ENCODE measurements around the gene SIK1.
"Not testable (repeated sequence)": the region's sequence is repeated elsewhere in the genome, so short reads cannot be mapped to it uniquely, and the experiment has no call there.

Gene SIK1

GRCh38 chr21:43426404-43427241, at the start of gene SIK1:
Gene SIK1, minus strand, starts transcription at chr21:43427131. Its CDS starts 953 bp downstream, at chr21:43426178.
- DNase-seq (ENCODE audit: low read depth): not testable (repeated sequence)

- not testable (repeated sequence) for DNase-seq (ENCODE audit: low read depth)
Observed at GRCh38 chr21:43471597-43472242, 44.8 kb upstream of the SIK1 start.

DNA sequence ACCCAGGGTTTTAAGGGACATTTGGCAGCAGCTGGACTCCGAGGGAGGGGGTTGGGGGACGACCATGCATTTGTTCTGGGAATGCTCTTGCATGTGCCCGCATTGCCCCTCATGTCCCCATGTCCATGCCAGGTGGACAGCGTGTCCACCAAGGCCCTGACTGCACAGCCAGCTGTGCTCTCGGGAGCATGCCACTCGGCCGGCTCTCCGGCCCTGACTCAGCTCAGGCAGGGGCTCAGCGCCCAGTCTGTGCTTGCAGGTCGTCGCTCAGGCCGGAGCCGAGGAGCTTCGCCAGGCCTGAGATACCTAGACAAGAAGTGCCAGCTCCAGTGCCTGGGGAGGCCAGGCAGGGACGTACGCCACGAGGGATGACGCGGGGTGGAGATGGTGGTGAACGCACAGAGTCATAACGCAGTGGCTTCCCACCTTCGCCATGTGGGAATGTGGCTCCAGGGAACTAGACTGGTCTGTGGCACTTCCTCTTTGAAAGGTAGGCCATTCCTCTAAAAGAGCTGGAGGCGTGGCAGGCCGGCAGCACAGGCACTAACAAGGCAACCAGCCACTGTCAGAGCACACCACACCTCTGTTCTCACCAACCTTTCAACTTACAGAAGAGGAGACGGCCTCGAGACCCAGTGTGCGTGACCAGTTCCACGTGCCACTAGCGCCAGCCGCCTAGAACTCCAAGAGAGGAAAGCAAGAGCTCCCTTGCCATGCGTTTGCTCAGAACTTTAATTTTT, 43.0 kb upstream of the SIK1 start:
- DNase-seq (ENCODE audit: low read depth): not testable (repeated sequence)

DNA sequence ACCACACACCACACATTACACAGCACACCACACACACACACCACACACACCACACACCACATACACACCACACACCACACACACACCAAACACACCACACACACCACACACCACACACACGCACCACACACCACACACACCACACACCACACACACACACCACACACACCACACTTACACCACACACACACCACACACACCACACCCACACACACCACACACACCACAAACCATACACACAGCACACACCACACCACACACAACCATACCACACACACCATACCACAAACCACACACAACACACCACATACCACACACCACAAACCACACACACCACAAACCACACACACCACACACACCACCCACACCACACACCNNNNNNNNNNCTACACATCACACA, 40.9 kb upstream of the SIK1 start:
- DNase-seq (ENCODE audit: low read depth): no peak

DNA sequence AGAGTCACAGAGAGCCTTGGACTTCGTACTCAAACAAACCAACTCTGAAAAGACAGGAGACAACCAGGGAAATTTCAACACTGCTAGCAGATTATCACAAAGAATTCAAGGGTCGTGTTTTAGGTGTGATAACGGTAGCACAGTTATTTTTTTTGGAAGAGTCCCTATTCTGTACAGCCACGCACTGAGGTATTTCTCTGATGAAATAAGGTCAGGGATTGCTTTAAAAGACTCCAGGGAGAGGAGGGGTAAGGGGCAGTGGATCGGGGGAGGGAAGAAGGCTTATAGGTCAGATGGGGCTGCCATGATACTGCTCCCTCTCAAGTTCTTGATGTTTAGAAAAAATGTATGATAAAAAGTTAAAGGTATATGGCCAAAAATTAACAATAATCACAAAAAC, 38.2 kb upstream of the SIK1 start:
- not testable (repeated sequence) for DNase-seq (ENCODE audit: low read depth)

DNA sequence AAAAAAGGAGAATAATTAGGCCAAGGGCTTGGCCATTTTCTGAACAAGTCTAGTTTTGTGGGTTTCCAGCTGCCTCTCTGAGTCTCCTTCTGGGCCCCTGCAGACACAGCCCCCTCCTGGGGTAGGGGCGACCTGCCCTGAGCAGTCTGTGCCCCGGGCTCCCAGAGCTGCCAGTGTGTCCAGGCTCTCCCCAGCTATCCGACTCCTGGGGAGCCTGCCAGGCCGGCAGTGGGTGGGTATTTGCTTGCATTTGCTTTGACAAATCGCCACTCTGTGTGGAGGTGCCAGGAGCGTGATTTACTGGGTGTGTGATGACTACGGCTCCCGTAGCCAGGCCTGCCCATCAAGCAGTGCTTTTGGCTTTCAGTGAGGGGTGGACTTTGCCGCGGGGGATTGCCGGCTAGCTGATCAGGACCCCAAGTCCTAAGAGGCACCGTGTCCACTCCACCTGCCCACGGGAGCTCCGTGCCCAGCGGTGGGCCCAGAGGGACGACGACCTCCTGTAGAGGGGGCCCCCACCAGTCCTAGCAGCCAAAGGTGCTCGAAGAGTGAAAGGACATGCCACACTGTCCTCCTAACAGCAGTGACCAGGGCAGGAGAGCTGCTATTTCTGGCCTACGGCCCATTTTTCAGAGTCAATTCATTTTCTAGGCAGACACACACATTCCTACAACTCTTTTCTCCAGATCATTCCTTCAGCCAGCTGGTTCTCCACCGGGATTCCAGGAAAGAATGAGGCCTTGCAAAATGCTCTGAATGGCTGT, 36.7 kb upstream of the SIK1 start:
- DNase-seq (ENCODE audit: low read depth): not testable (repeated sequence)

- DNase-seq (ENCODE audit: low read depth): not testable (repeated sequence)
Observed at GRCh38 chr21:43462932-43463331, 36.0 kb upstream of the SIK1 start.

DNA sequence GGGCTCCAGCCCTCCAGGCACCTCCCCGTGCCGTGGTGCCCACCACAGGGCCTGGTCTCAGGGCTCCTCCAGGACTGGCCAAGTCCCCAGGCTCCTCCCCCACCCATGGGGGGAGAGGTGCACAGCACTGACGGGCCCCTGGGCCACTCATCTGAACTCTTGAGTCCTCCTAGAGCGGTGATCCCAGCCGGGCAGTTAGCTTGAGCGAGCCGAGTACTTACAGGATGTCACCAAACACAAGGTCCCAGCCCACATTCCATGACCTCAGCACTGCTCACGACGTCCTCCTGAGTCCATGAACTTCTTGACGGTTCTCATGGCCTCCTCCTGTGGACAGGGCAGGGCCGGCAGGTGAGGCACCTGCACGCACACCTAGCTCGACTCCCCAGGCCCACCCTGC, 33.5 kb upstream of the SIK1 start:
- not testable (repeated sequence) for DNase-seq (ENCODE audit: low read depth)

DNA sequence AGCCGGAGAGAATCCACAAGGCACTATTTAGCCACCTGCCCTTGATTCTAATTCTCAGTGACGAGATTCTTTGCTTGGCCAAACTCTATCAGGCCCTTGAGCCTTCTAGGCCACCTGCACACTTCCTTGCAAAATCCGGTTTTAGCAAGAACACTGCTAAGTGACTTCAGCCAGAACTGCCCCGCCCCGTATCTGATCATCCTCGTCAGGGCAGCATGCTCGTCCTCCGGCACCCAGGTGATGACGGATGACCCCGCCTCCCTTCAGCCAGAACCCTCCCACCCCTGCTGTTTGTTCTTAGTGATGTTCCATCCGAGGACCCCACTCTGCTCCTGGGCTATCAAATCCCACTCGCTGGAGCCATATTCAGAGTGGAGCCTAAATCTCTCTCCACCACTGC, 32.1 kb upstream of the SIK1 start:
- DNase-seq (ENCODE audit: low read depth): not testable (repeated sequence)

DNA sequence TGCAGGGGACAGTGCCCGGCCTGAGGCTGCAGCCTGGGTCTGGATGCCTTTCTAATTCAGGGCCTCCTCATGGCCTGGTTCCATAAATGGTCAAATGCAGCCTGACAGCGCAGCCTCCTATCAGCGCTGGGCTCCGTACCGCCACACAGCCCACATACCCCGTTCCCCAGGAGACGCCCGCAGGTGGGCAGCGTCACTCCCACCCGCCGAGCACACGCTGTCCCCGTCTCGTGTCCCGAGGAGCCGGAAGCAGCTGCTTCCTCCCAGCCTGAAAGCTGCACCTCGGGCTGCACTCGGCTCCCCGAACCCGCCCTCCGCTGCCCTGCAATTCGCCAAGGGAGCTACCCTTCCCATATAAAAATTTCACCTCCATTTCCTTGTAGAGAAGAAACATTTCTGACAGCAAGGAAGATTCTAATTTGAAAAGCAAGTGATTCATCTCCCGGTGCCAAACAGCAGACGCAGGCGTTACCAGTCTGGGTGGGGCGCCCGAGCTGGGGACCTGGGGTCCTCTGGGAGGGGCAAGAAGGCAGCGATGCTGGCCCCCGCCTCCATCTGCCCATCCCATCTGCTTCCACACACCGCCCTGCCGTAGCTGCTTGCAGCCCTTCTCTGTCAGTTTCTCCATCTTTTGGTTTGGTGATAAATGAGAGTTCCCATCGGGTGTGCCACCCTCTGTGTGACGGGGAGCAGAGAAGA, 29.8 kb upstream of the SIK1 start:
- DNase-seq (ENCODE audit: low read depth): not testable (repeated sequence)

DNA sequence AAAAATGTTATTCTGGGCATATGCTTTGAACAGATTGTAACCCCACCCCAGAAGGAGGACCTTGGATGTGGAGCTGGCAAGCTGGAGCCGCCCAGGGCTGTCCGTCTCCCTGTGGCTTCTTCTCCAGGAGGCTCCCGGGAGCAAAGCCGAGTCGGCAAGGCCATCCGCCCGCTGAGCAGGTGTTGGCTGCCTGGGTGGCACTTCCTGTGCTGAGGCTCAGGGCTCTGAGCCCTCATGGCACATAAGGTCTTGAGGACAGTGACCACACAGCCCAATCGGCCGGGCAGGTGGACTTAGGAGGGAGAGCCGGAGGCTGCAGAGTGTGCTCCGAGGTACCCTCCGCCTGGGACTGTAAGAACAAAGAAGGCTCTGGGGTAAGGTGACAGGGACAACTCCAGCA, 28.8 kb upstream of the SIK1 start:
- not testable (repeated sequence) for DNase-seq (ENCODE audit: low read depth)

GRCh38 chr21:43454176-43454575, 27.2 kb upstream of the SIK1 start:
- DNase-seq (ENCODE audit: low read depth): not testable (repeated sequence)

DNA sequence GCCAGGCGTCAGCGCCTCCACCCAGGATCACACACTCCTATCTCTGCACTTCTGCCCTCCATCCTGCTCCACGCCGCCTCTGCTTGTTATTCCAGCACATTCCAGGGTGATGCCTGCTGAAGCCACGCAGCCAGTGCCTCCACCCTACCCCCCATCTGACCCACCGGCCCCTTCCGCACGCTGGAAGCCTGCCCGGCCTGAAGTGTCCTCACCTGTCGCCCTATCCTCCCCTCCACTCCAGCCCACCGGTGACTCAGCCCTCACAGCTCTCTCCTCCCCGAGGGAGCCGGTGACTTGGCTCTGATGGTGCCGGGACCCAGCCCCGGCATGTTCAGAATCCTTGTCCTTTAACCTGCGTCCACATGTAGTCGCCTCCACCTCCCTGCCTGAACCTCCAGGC, 24.9 kb upstream of the SIK1 start:
- DNase-seq (ENCODE audit: low read depth): not testable (repeated sequence)

GRCh38 chr21:43450287-43450686, 23.4 kb upstream of the SIK1 start:
- DNase-seq (ENCODE audit: low read depth): not testable (repeated sequence)

- DNase-seq (ENCODE audit: low read depth): not testable (repeated sequence)
Observed at GRCh38 chr21:43447353-43447977, 20.5 kb upstream of the SIK1 start.

DNA sequence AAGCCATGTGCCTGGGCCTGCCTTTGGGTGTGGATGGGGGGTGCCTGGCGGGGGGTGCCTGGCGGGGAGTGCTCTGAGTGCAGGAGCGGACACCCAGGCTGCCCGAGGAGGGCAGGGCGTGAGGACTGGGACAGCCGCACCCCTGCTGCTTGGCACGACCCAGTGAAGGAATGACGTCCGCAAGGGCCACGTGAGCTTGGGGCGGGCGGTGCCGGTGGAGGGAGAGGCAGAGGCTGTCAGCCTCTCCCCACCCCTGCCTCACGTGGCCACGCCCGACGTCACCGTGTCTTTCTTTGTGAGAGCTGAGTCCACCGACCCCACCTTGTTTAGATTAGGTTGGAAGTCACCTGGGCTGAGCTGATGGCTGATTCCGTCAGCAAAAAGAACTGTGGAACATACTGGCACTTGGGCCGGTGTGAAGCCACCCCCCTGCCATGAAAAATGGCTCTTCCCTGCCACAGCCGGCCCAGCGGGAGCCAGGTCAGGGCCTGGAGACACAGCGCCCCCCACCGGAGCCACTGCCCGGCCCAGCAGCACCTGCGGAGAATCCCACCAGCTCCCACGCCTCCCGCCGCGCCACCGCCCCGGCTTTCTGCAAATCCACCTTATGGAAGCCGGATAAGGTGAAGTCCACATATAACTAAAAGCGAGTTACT, 19.5 kb upstream of the SIK1 start:
- DNase-seq (ENCODE audit: low read depth): not testable (repeated sequence)

DNA sequence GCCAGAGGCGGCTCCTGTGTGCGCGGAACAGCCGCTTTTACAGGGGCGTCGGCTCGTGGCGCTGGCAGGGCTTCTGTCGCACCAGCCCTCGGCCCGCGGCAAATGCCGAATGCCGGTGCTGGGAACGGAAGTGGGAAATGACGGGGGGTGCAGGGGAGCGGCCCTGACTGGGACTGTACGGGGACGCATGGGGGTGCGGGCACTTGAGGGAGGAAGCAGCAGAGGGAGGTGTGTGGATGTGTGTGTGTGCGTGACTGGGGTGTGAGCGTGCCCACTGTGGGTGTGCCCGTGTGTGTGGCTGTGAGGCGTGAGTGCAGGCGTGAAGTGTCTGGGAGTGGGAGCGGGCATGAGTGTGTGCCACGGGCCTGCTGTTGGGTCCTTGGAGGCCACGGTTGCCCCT, 17.6 kb upstream of the SIK1 start:
- DNase-seq (ENCODE audit: low read depth): not testable (repeated sequence)

DNA sequence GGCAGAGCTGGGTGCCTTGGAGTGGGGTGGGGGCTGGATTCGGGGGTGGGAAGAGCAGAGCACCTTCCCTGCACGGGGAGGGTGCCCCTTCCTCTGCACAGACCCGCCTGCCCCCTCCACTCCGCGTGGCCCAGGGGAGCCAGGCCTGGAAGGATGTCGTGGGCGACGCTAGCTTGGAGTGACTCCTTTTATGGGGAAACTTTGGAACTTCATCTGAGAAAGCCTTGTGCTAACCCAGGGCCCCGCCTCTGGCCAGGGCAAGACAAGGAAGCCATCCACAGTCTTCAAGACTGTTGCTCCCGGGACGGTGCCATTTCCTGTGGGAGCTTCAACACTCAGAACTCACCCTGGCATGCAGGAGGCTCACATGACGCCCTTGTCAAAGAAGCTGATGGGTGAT, 15.6 kb upstream of the SIK1 start:
- not testable (repeated sequence) for DNase-seq (ENCODE audit: low read depth)

DNA sequence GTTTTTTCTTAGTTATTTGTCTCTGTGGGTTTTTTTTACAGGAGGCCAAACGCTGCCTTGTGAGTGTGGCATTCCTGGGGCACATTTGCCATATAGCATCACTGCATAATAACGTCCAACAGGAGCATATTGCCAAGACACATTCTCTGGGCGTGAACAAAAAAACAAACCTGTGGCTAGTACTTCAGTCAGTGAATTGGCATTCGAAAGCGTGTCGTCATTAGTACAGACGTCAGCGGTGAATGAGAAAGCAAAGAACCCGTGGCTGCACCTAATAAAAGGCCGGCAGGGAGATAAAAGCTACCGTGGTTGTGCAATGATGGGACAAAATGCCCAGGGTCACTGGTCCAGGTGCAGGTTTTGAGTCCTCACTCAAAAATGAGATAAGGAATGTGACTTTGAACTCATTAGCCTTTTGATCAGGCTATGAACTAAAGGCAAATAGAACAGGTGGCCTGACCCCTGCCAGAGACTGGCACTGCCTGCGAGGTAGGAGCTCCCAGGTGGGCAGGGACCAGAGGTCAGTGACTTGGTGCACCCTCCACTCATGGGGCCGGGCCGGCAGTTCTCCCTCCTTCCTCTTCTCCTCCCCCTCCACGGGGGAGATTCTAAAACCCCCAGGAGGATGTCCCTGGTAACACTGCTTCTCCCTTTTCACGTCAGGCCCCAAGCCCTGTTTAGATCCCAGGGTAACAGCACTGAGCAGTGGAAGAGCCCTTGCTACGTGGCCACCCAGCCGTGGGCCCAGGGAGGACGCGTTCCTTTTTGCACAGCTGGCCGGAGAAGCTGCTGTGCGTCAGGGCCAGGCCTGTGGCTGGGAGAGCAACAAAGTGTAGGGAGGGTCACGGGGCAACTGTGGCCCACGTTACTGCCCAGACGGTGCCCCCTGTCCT, 14.2 kb upstream of the SIK1 start:
- not testable (repeated sequence) for DNase-seq (ENCODE audit: low read depth)

Data from HS-5 (cell line).